ENCODE results near the gene PLEKHO2.

The PLEKHO2 gene

GRCh38 chr15:64896371-64897069 lies 54.8 kb downstream of the PLEKHO2 start:
- H3K27me3 ChIP-seq (ENCODE audit: control insufficient read depth in 3 of 3, insufficient read depth in 3 of 3, low read depth in 1 of 3, low read length in 3 of 3): no peaks in the 10 kb centered on the region
- DNase-seq (ENCODE audit: low spot score): no peak
- H3K23ac ChIP-seq (ENCODE audit: low read depth, low read length, poor library complexity): no peak overlapping the region
- H3K79me1 ChIP-seq (ENCODE audit: low read depth, low read length): no peaks in the 10 kb centered on the region
- no CpG with 5 or more reads among the region's 6 CpGs for WGBS, 2 donors (ENCODE audit: extremely low coverage in 2 of 2, insufficient read length in 2 of 2, insufficient replicate concordance in 1 of 2)
- H3K4me1 ChIP-seq (ENCODE audit: control insufficient read depth in 2 of 2, insufficient read depth in 1 of 2, low read depth in 1 of 2, low read length in 2 of 2): peaks cover 19 to 28% of the 10 kb centered on the region in 2 donors
- no peak overlapping the region for H3K4me3 ChIP-seq (ENCODE audit: low read length in 2 of 2)
- no peak overlapping the region for H2BK120ac ChIP-seq (ENCODE audit: low read depth, low read length)
- peaks cover 0 to 2% of the 10 kb centered on the region in 2 donors for H3K9me3 ChIP-seq (replicated peaks in 1 of 2; ENCODE audit: control insufficient read depth in 2 of 2, insufficient read depth in 1 of 2, low read depth in 1 of 2, low read length in 2 of 2)
- no peak overlapping the region for H2BK15ac ChIP-seq (ENCODE audit: low read length)
- H4K91ac ChIP-seq (ENCODE audit: low read depth, low read length, poor library complexity): no peak overlapping the region
- no peak overlapping the region for H2AFZ ChIP-seq (ENCODE audit: low read length)
- no peak overlapping the region for H3K9ac ChIP-seq (ENCODE audit: low read depth, low read length, poor library complexity)
- no peak overlapping the region for H3K14ac ChIP-seq (ENCODE audit: low read length)
- H4K8ac ChIP-seq (ENCODE audit: low read depth, low read length): no peak overlapping the region
- no peaks in the 10 kb centered on the region for H3K36me3 ChIP-seq (replicated peaks in 1 of 2; ENCODE audit: control insufficient read depth in 2 of 2, insufficient read depth in 2 of 2, low read length in 2 of 2)
- no peak overlapping the region for H3K4ac ChIP-seq (ENCODE audit: low read length)
- no peak overlapping the region for H2BK5ac ChIP-seq (ENCODE audit: low read length)
- no peak overlapping the region for H3K27ac ChIP-seq (replicated peaks; ENCODE audit: low read length)
- H3K18ac ChIP-seq (ENCODE audit: low read length): no peak overlapping the region
- no peak overlapping the region for H2BK12ac ChIP-seq (ENCODE audit: low read length)
- H2AK5ac ChIP-seq (ENCODE audit: low read depth, low read length): no peak overlapping the region
- H3K4me2 ChIP-seq (ENCODE audit: insufficient read depth, low read length, poor library complexity, severe bottlenecking): no peak overlapping the region

- Histone ChIP-seq H3K9me3 (replicated peaks in 1 of 2; ENCODE audit: control insufficient read depth in 2 of 2, insufficient read depth in 1 of 2, low read depth in 1 of 2, low read length in 2 of 2) (peaks cover 0 to 4% of the 10 kb centered on the region in 2 donors), H3K14ac (ENCODE audit: low read length) (peak overlapping the region; percentile 75), H4K8ac (ENCODE audit: low read depth, low read length) (no peak overlapping the region), H2BK120ac (ENCODE audit: low read depth, low read length) (peak overlapping the region; percentile 30), H3K27me3 (ENCODE audit: control insufficient read depth in 3 of 3, insufficient read depth in 3 of 3, low read depth in 1 of 3, low read length in 3 of 3) (no peaks in the 10 kb centered on the region), H3K18ac (ENCODE audit: low read length) (peak overlapping the region; percentile 75), H3K4me3 (ENCODE audit: low read length in 2 of 2) (no peak overlapping the region), H2AK5ac (ENCODE audit: low read depth, low read length) (peak overlapping the region; percentile 10), H3K9ac (ENCODE audit: low read depth, low read length, poor library complexity) (peak overlapping the region; percentile 12), H3K4ac (ENCODE audit: low read length) (no peak overlapping the region), H2BK5ac (ENCODE audit: low read length) (peak overlapping the region; percentile 27), H3K36me3 (replicated peaks in 1 of 2; ENCODE audit: control insufficient read depth in 2 of 2, insufficient read depth in 2 of 2, low read length in 2 of 2) (no peaks in the 10 kb centered on the region), H3K23ac (ENCODE audit: low read depth, low read length, poor library complexity) (peak overlapping the region; percentile 75), H3K79me1 (ENCODE audit: low read depth, low read length) (no peaks in the 10 kb centered on the region), H3K4me1 (ENCODE audit: control insufficient read depth in 2 of 2, insufficient read depth in 1 of 2, low read depth in 1 of 2, low read length in 2 of 2) (peaks cover 19 to 26% of the 10 kb centered on the region in 2 donors), H4K91ac (ENCODE audit: low read depth, low read length, poor library complexity) (peak overlapping the region; percentile 11), H3K27ac (replicated peaks; ENCODE audit: low read length) (no peak overlapping the region), H2AFZ (ENCODE audit: low read length) (no peak overlapping the region), H2BK12ac (ENCODE audit: low read length) (peak overlapping the region; percentile 80), H2BK15ac (ENCODE audit: low read length) (peak overlapping the region; percentile 81), H3K4me2 (ENCODE audit: insufficient read depth, low read length, poor library complexity, severe bottlenecking) (no peak overlapping the region)
- DNase-seq (ENCODE audit: low spot score): no peak
- no CpG with 5 or more reads among the region's 6 CpGs for WGBS, 2 donors (ENCODE audit: extremely low coverage in 2 of 2, insufficient read length in 2 of 2, insufficient replicate concordance in 1 of 2)
Measured at GRCh38 chr15:64897345-64897985, 55.8 kb downstream of the PLEKHO2 start.

GRCh38 chr15:64898406-64898805 lies 56.7 kb downstream of the PLEKHO2 start:
- no peaks in the 10 kb centered on the region for H3K36me3 ChIP-seq (replicated peaks in 1 of 2; ENCODE audit: control insufficient read depth in 2 of 2, insufficient read depth in 2 of 2, low read length in 2 of 2)
- no peak overlapping the region for H4K8ac ChIP-seq (ENCODE audit: low read depth, low read length)
- H3K27me3 ChIP-seq (ENCODE audit: control insufficient read depth in 3 of 3, insufficient read depth in 3 of 3, low read depth in 1 of 3, low read length in 3 of 3): no peaks in the 10 kb centered on the region
- H4K91ac ChIP-seq (ENCODE audit: low read depth, low read length, poor library complexity): no peak overlapping the region
- no peaks in the 10 kb centered on the region for H3K79me1 ChIP-seq (ENCODE audit: low read depth, low read length)
- H3K4ac ChIP-seq (ENCODE audit: low read length): no peak overlapping the region
- H2BK5ac ChIP-seq (ENCODE audit: low read length): no peak overlapping the region
- no peak overlapping the region for H3K4me3 ChIP-seq (ENCODE audit: low read length in 2 of 2)
- H3K9ac ChIP-seq (ENCODE audit: low read depth, low read length, poor library complexity): no peak overlapping the region
- H2AFZ ChIP-seq (ENCODE audit: low read length): no peak overlapping the region
- H2BK120ac ChIP-seq (ENCODE audit: low read depth, low read length): no peak overlapping the region
- H3K27ac ChIP-seq (replicated peaks; ENCODE audit: low read length): no peak overlapping the region
- no peak overlapping the region for H2BK12ac ChIP-seq (ENCODE audit: low read length)
- H3K23ac ChIP-seq (ENCODE audit: low read depth, low read length, poor library complexity): no peak overlapping the region
- H3K9me3 ChIP-seq (replicated peaks in 1 of 2; ENCODE audit: control insufficient read depth in 2 of 2, insufficient read depth in 1 of 2, low read depth in 1 of 2, low read length in 2 of 2): peaks cover 0 to 4% of the 10 kb centered on the region in 2 donors
- no peak overlapping the region for H3K18ac ChIP-seq (ENCODE audit: low read length)
- H3K4me2 ChIP-seq (ENCODE audit: insufficient read depth, low read length, poor library complexity, severe bottlenecking): no peak overlapping the region
- H3K14ac ChIP-seq (ENCODE audit: low read length): no peak overlapping the region
- WGBS, 2 donors (ENCODE audit: extremely low coverage in 2 of 2, insufficient read length in 2 of 2, insufficient replicate concordance in 1 of 2): no CpG with 5 or more reads among the region's 4 CpGs
- DNase-seq (ENCODE audit: low spot score): no peak
- no peak overlapping the region for H2BK15ac ChIP-seq (ENCODE audit: low read length)
- no peak overlapping the region for H2AK5ac ChIP-seq (ENCODE audit: low read depth, low read length)
- peaks cover 16 to 20% of the 10 kb centered on the region in 2 donors for H3K4me1 ChIP-seq (ENCODE audit: control insufficient read depth in 2 of 2, insufficient read depth in 1 of 2, low read depth in 1 of 2, low read length in 2 of 2)

GRCh38 chr15:64901141-64901540 lies 59.4 kb downstream of the PLEKHO2 start:
- Histone ChIP-seq H3K4me1 (ENCODE audit: control insufficient read depth in 2 of 2, insufficient read depth in 1 of 2, low read depth in 1 of 2, low read length in 2 of 2) (peaks cover 0 to 3% of the 10 kb centered on the region in 2 donors), H3K9me3 (replicated peaks in 1 of 2; ENCODE audit: control insufficient read depth in 2 of 2, insufficient read depth in 1 of 2, low read depth in 1 of 2, low read length in 2 of 2) (peaks cover 3 to 10% of the 10 kb centered on the region in 2 donors), H3K4me3 (ENCODE audit: low read length in 2 of 2) (no peak overlapping the region), H3K14ac (ENCODE audit: low read length) (no peak overlapping the region), H2AFZ (ENCODE audit: low read length) (no peak overlapping the region), H4K8ac (ENCODE audit: low read depth, low read length) (no peak overlapping the region), H2BK120ac (ENCODE audit: low read depth, low read length) (no peak overlapping the region), H3K27ac (replicated peaks; ENCODE audit: low read length) (no peak overlapping the region), H2BK12ac (ENCODE audit: low read length) (no peak overlapping the region), H4K91ac (ENCODE audit: low read depth, low read length, poor library complexity) (no peak overlapping the region), H3K4ac (ENCODE audit: low read length) (no peak overlapping the region), H3K23ac (ENCODE audit: low read depth, low read length, poor library complexity) (no peak overlapping the region), H3K36me3 (replicated peaks in 1 of 2; ENCODE audit: control insufficient read depth in 2 of 2, insufficient read depth in 2 of 2, low read length in 2 of 2) (no peaks in the 10 kb centered on the region), H3K79me1 (ENCODE audit: low read depth, low read length) (no peaks in the 10 kb centered on the region), H3K9ac (ENCODE audit: low read depth, low read length, poor library complexity) (no peak overlapping the region), H3K4me2 (ENCODE audit: insufficient read depth, low read length, poor library complexity, severe bottlenecking) (no peak overlapping the region), H2BK5ac (ENCODE audit: low read length) (no peak overlapping the region), H2BK15ac (ENCODE audit: low read length) (no peak overlapping the region), H2AK5ac (ENCODE audit: low read depth, low read length) (no peak overlapping the region), H3K18ac (ENCODE audit: low read length) (no peak overlapping the region), H3K27me3 (ENCODE audit: control insufficient read depth in 3 of 3, insufficient read depth in 3 of 3, low read depth in 1 of 3, low read length in 3 of 3) (no peaks in the 10 kb centered on the region)
- DNase-seq (ENCODE audit: low spot score): no peak
- WGBS, 2 donors (ENCODE audit: extremely low coverage in 2 of 2, insufficient read length in 2 of 2, insufficient replicate concordance in 1 of 2): no CpG with 5 or more reads among the region's 5 CpGs
